Measurements from ENCODE around the gene PNMA6F. TPM values are rescaled to one million over a fixed set of nuclear protein-coding genes. Genes with fewer than 3 reads are reported as not detected.

The PNMA6F gene
- polyA plus RNA-seq (2013, experiment 1 of 2; ENCODE audit: insufficient read length) = not detected
- not detected for polyA plus RNA-seq (2013, experiment 2 of 2; ENCODE audit: insufficient read length)

- no peak for DNase-seq
These were observed at the start of gene PNMA6F for GRCh38 chrX:153321381-153322124. TSS of gene PNMA6F (minus strand) at chrX:153321767. CDS start at chrX:153320674, 1,093 bp downstream.

GRCh38 chrX:153371256-153371655 is 49.7 kb upstream of the PNMA6F start:
- DNase-seq = no peak

GRCh38 chrX:153370293-153371055 is 48.9 kb upstream of the PNMA6F start:
- DNase-seq = no peak

- no peak for DNase-seq
These were observed 45.4 kb upstream of the PNMA6F start for GRCh38 chrX:153366878-153367538.

GRCh38 chrX:153366119-153366518 is 44.6 kb upstream of the PNMA6F start:
- DNase-seq = no peak

- no peak for DNase-seq
These were observed 44.1 kb upstream of the PNMA6F start for GRCh38 chrX:153365670-153366069.

GRCh38 chrX:153361781-153362397 is 40.3 kb upstream of the PNMA6F start:
- DNase-seq = no peak

GRCh38 chrX:153357877-153358276 is 36.3 kb upstream of the PNMA6F start:
- DNase-seq = no peak

- DNase-seq = no peak
These were observed 31.8 kb upstream of the PNMA6F start for GRCh38 chrX:153353416-153353815.

- no peak for DNase-seq
These were observed 31.3 kb upstream of the PNMA6F start for GRCh38 chrX:153352858-153353257.

GRCh38 chrX:153351981-153352380 is 30.4 kb upstream of the PNMA6F start:
- DNase-seq = no peak

- no peak for DNase-seq
These were observed 28.4 kb upstream of the PNMA6F start for GRCh38 chrX:153349952-153350351.

GRCh38 chrX:153348421-153348820 is 26.9 kb upstream of the PNMA6F start:
- no peak for DNase-seq

GRCh38 chrX:153347530-153347929 is 26.0 kb upstream of the PNMA6F start:
- no peak for DNase-seq

- no peak for DNase-seq
These were observed 22.1 kb upstream of the PNMA6F start for GRCh38 chrX:153343674-153344073.

GRCh38 chrX:153342762-153343558 is 21.4 kb upstream of the PNMA6F start:
- DNase-seq = no peak

- DNase-seq = no peak
These were observed 18.5 kb upstream of the PNMA6F start for GRCh38 chrX:153340111-153340510.

- DNase-seq = no peak
These were observed 18.1 kb upstream of the PNMA6F start for GRCh38 chrX:153339662-153340061.

GRCh38 chrX:153338836-153339235 is 17.3 kb upstream of the PNMA6F start:
- no peak for DNase-seq

GRCh38 chrX:153336988-153337387 is 15.4 kb upstream of the PNMA6F start:
- no peak for DNase-seq

- DNase-seq = no peak
These were observed 14.7 kb upstream of the PNMA6F start for GRCh38 chrX:153336121-153336894.
